Left colon (tissue), 2 donors: Measurements from ENCODE around the gene TTLL1. TPM values are rescaled to one million over a fixed set of nuclear protein-coding genes. Genes with fewer than 3 reads are reported as not detected.

Experiments
- ATAC-seq: fragments of 200-7000 bp; cut with Tn5 transposase; one replicate; pipeline ENCODE4 v1.9.1; 2020; ENCODE audit warnings: mild to moderate bottlenecking, moderate library complexity
- DNase-seq, 2 donors: peaks; one replicate each; pipeline ENCODE4 v3.0.0-alpha.2; 2020
- intact Hi-C, 2 donors: fragments of 100-400 bp; cut with DNase I in 1 of 2; cut with micrococcal nuclease in 1 of 2; formaldehyde crosslinking; loops; one replicate each; pipeline versions ENCODE4 v1.11.2 to v1.14.0; 2022; cut with DNase I, micrococcal nuclease
- total RNA-seq, 2 donors: library from RNA; stranded (reverse); fragmentation: NEBNext Ultra II Directional; extraction: Animal tissue kit (Norgen Biotek cat#: 25700); gene quantifications; one replicate each; pipeline ENCODE4 v1.2.1, GENCODE V29; 2021
- donor health status: DM: no; HTN: no; CAD: no.
- donor health status: DM: yes; HTN: yes; CAD: no.

The TTLL1 gene
- total RNA-seq, 2 donors from 2014 or later: 2.1 to 3.2 TPM

GRCh38 chr22:43085658-43086606, 3.3 kb downstream of the TTLL1 start:
- intact Hi-C loops: no loop called here
- ATAC-seq (peak; percentile 40), DNase-seq (peak in 1 of 2 donors; percentile 43)

GRCh38 chr22:43081968-43082367, 7.2 kb downstream of the TTLL1 start:
- intact Hi-C loops: no loop called here
- ATAC-seq: no peak
- no peak for DNase-seq

- ATAC-seq: peak; percentile 67
- peak in 1 of 2 donors; percentile 28 for DNase-seq
- intact Hi-C loops: no loop called here
Measured at GRCh38 chr22:43080616-43081015, 8.6 kb downstream of the TTLL1 start.

- ATAC-seq (no peak), DNase-seq (peak in 1 of 2 donors; percentile 40)
- intact Hi-C loops: no loop called here
Measured at GRCh38 chr22:43079742-43080141, 9.4 kb downstream of the TTLL1 start.

GRCh38 chr22:43078522-43078921, 10.7 kb downstream of the TTLL1 start:
- ATAC-seq: peak; percentile 96
- intact Hi-C loops: no loop called here
- peak; percentile 65 to 81 for DNase-seq

GRCh38 chr22:43077121-43077877, 11.9 kb downstream of the TTLL1 start:
- intact Hi-C loops: no loop called here
- DNase-seq: no peak
- ATAC-seq: peak; percentile 9

- no peak for ATAC-seq
- no peak for DNase-seq
- intact Hi-C loops: no loop called here
Measured at GRCh38 chr22:43066844-43067385, 22.3 kb downstream of the TTLL1 start.

- intact Hi-C loops: no loop called here
- DNase-seq (no peak), ATAC-seq (no peak)
Measured at GRCh38 chr22:43066134-43066533, 23.1 kb downstream of the TTLL1 start.

GRCh38 chr22:43060183-43060582, 29.0 kb downstream of the TTLL1 start:
- intact Hi-C loops: no loop called here
- ATAC-seq: peak; percentile 59
- peak in 1 of 2 donors; percentile 21 for DNase-seq

- intact Hi-C loops: no loop called here
- no peak for ATAC-seq
- no peak for DNase-seq
Measured at GRCh38 chr22:43057641-43058040, 31.6 kb downstream of the TTLL1 start.

- intact Hi-C loops: no loop called here
- no peak for ATAC-seq
- DNase-seq: no peak
Measured at GRCh38 chr22:43053176-43053575, 36.0 kb downstream of the TTLL1 start.

GRCh38 chr22:43050995-43051394, 38.2 kb downstream of the TTLL1 start:
- intact Hi-C loops: no loop called here
- ATAC-seq (no peak), DNase-seq (no peak)

- DNase-seq (no peak), ATAC-seq (no peak)
- intact Hi-C loops: no loop called here
Measured at GRCh38 chr22:43047605-43048004, 41.6 kb downstream of the TTLL1 start.

GRCh38 chr22:43044290-43044712, 44.9 kb downstream of the TTLL1 start:
- DNase-seq (no peak), ATAC-seq (no peak)
- intact Hi-C loops: no loop called here

- no peak for ATAC-seq
- intact Hi-C loops: no loop called here
- DNase-seq: no peak
Measured at GRCh38 chr22:43042101-43042780, 47.0 kb downstream of the TTLL1 start.

- no peak for ATAC-seq
- no peak for DNase-seq
- intact Hi-C loops: loop anchor here (10.0 kb wide), 2 partner anchors 165 to 175 kb away; no protein-coding TSS in a partner anchor
Measured at GRCh38 chr22:43039800-43040199, 49.4 kb downstream of the TTLL1 start.

- intact Hi-C loops: loop anchor here (10.0 kb wide), 2 partner anchors 164 to 174 kb away; no protein-coding TSS in a partner anchor
- ATAC-seq: no peak
- DNase-seq: no peak
Measured at GRCh38 chr22:43038325-43038724, 50.9 kb downstream of the TTLL1 start.

GRCh38 chr22:43036282-43036829, 52.8 kb downstream of the TTLL1 start:
- intact Hi-C loops: loop anchor here (10.0 kb wide), 2 partner anchors 162 to 172 kb away; no protein-coding TSS in a partner anchor
- DNase-seq (peak in 1 of 2 donors; percentile 35), ATAC-seq (peak; percentile 43)
